Measurements from ENCODE around the gene BMP6.

BMP6 gene

GRCh38 chr6:7762760-7763159 lies 36.9 kb downstream of the BMP6 start:
- H2BK120ac ChIP-seq (ENCODE audit: low read depth, low read length) = no peak overlapping the region
- no peak overlapping the region for H3K9ac ChIP-seq (ENCODE audit: low read length)
- no peak for DNase-seq
- H3K4me2 ChIP-seq (ENCODE audit: low read length, poor library complexity, severe bottlenecking) = no peak overlapping the region
- no peak overlapping the region for H2BK5ac ChIP-seq (ENCODE audit: low read depth, low read length, poor library complexity, severe bottlenecking)
- no peak overlapping the region for H4K91ac ChIP-seq (ENCODE audit: low read length)
- no peaks in the 10 kb centered on the region for H3K36me3 ChIP-seq (ENCODE audit: control insufficient read depth in 1 of 2, insufficient read depth in 2 of 2, low read depth in 1 of 2, low read length in 2 of 2)
- 96% methylated on average over 8 of the region's 12 CpGs for WGBS
- no peak overlapping the region for H2AFZ ChIP-seq (ENCODE audit: low read depth, low read length)
- no peak overlapping the region for H3K27ac ChIP-seq (ENCODE audit: low read length, poor library complexity, severe bottlenecking)
- H2AK5ac ChIP-seq (ENCODE audit: low read length, severe bottlenecking) = no peak overlapping the region
- H3K4me1 ChIP-seq (ENCODE audit: control insufficient read depth, insufficient read depth, low read depth, low read length) = peaks cover 3% of the 10 kb centered on the region
- H3K4ac ChIP-seq (ENCODE audit: low read depth in 1 of 2, low read length in 2 of 2) = no peak overlapping the region
- H2BK12ac ChIP-seq (ENCODE audit: low read length in 2 of 2) = no peak overlapping the region
- H3K79me1 ChIP-seq (replicated peaks; ENCODE audit: low read length, poor library complexity, severe bottlenecking) = no peaks in the 10 kb centered on the region
- H2BK15ac ChIP-seq (ENCODE audit: low read depth, poor library complexity, severe bottlenecking) = no peak overlapping the region
- no peak overlapping the region for H4K8ac ChIP-seq (ENCODE audit: low read length)
- no peak overlapping the region for H3K18ac ChIP-seq (ENCODE audit: low read depth in 1 of 2, low read length in 2 of 2)
- H3K4me3 ChIP-seq (ENCODE audit: insufficient read depth in 1 of 2, low read depth in 1 of 2, low read length in 2 of 2) = no peak overlapping the region
- H3K27me3 ChIP-seq (ENCODE audit: control insufficient read depth in 1 of 2, insufficient read depth in 1 of 2, low read length in 2 of 2) = peaks cover 0 to 17% of the 10 kb centered on the region in 2 experiments
- no peak overlapping the region for H3K14ac ChIP-seq (ENCODE audit: low read length in 2 of 2)
- H3K9me3 ChIP-seq (ENCODE audit: control insufficient read depth, low read length) = no peaks in the 10 kb centered on the region
- H3K23ac ChIP-seq (ENCODE audit: low read length in 2 of 2) = no peak overlapping the region

DNA sequence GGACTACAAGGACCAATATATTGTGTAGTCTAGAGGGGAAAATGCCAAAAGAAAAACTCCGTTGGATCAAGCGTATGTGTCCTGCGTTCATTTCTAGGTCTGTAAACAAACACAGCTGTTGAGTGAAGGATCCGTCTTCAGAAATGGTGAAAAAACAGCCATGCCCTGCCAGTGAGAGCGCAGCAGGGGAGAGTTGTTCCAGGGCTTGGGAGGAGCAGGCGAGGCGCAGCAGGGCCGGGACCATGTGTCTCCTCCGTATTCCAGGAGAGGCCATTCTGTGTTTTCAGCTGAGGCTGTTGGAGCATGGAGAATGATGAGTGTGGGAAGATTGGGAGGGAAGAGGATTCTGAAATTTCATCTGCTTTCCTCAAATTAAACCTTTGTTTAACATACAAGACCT lies 38.0 kb downstream of the BMP6 start:
- no peak overlapping the region for H2BK120ac ChIP-seq (ENCODE audit: low read depth, low read length)
- H3K36me3 ChIP-seq (ENCODE audit: control insufficient read depth in 1 of 2, insufficient read depth in 2 of 2, low read depth in 1 of 2, low read length in 2 of 2) = no peaks in the 10 kb centered on the region
- no peak overlapping the region for H2BK12ac ChIP-seq (ENCODE audit: low read length in 2 of 2)
- H3K9ac ChIP-seq (ENCODE audit: low read length) = no peak overlapping the region
- no peak overlapping the region for H2AFZ ChIP-seq (ENCODE audit: low read depth, low read length)
- no peak overlapping the region for H3K27ac ChIP-seq (ENCODE audit: low read length, poor library complexity, severe bottlenecking)
- H4K91ac ChIP-seq (ENCODE audit: low read length) = peak overlapping the region; percentile 7
- no peak overlapping the region for H3K18ac ChIP-seq (ENCODE audit: low read depth in 1 of 2, low read length in 2 of 2)
- no peak overlapping the region for H4K8ac ChIP-seq (ENCODE audit: low read length)
- no peak overlapping the region for H3K23ac ChIP-seq (ENCODE audit: low read length in 2 of 2)
- no peaks in the 10 kb centered on the region for H3K79me1 ChIP-seq (replicated peaks; ENCODE audit: low read length, poor library complexity, severe bottlenecking)
- no peak overlapping the region for H2BK15ac ChIP-seq (ENCODE audit: low read depth, poor library complexity, severe bottlenecking)
- 81% methylated on average over 8 of the region's 9 CpGs for WGBS
- H3K27me3 ChIP-seq (ENCODE audit: control insufficient read depth in 1 of 2, insufficient read depth in 1 of 2, low read length in 2 of 2) = peaks cover 0 to 17% of the 10 kb centered on the region in 2 experiments
- no peaks in the 10 kb centered on the region for H3K9me3 ChIP-seq (ENCODE audit: control insufficient read depth, low read length)
- H3K4me2 ChIP-seq (ENCODE audit: low read length, poor library complexity, severe bottlenecking) = no peak overlapping the region
- no peak overlapping the region for H2BK5ac ChIP-seq (ENCODE audit: low read depth, low read length, poor library complexity, severe bottlenecking)
- no peak overlapping the region for H3K4ac ChIP-seq (ENCODE audit: low read depth in 1 of 2, low read length in 2 of 2)
- H2AK5ac ChIP-seq (ENCODE audit: low read length, severe bottlenecking) = no peak overlapping the region
- DNase-seq = no peak
- H3K4me3 ChIP-seq (ENCODE audit: insufficient read depth in 1 of 2, low read depth in 1 of 2, low read length in 2 of 2) = no peak overlapping the region
- H3K4me1 ChIP-seq (ENCODE audit: control insufficient read depth, insufficient read depth, low read depth, low read length) = no peaks in the 10 kb centered on the region
- H3K14ac ChIP-seq (ENCODE audit: low read length in 2 of 2) = no peak overlapping the region

GRCh38 chr6:7765575-7766325 lies 39.9 kb downstream of the BMP6 start:
- WGBS = 92% methylated on average over 10 of the region's 10 CpGs
- Histone ChIP-seq H3K27ac (ENCODE audit: low read length, poor library complexity, severe bottlenecking) (no peak overlapping the region), H3K36me3 (ENCODE audit: control insufficient read depth in 1 of 2, insufficient read depth in 2 of 2, low read depth in 1 of 2, low read length in 2 of 2) (no peaks in the 10 kb centered on the region), H3K9ac (ENCODE audit: low read length) (no peak overlapping the region), H2AFZ (ENCODE audit: low read depth, low read length) (no peak overlapping the region), H2BK120ac (ENCODE audit: low read depth, low read length) (no peak overlapping the region), H2BK12ac (ENCODE audit: low read length in 2 of 2) (no peak overlapping the region), H3K4ac (ENCODE audit: low read depth in 1 of 2, low read length in 2 of 2) (no peak overlapping the region), H3K9me3 (ENCODE audit: control insufficient read depth, low read length) (no peaks in the 10 kb centered on the region), H3K4me2 (ENCODE audit: low read length, poor library complexity, severe bottlenecking) (no peak overlapping the region), H3K18ac (ENCODE audit: low read depth in 1 of 2, low read length in 2 of 2) (no peak overlapping the region), H4K91ac (ENCODE audit: low read length) (no peak overlapping the region), H3K4me1 (ENCODE audit: control insufficient read depth, insufficient read depth, low read depth, low read length) (no peaks in the 10 kb centered on the region), H2AK5ac (ENCODE audit: low read length, severe bottlenecking) (no peak overlapping the region), H3K79me1 (replicated peaks; ENCODE audit: low read length, poor library complexity, severe bottlenecking) (no peaks in the 10 kb centered on the region), H3K14ac (ENCODE audit: low read length in 2 of 2) (no peak overlapping the region), H4K8ac (ENCODE audit: low read length) (no peak overlapping the region), H2BK5ac (ENCODE audit: low read depth, low read length, poor library complexity, severe bottlenecking) (no peak overlapping the region), H3K27me3 (ENCODE audit: control insufficient read depth in 1 of 2, insufficient read depth in 1 of 2, low read length in 2 of 2) (peaks cover 0 to 17% of the 10 kb centered on the region in 2 experiments), H3K23ac (ENCODE audit: low read length in 2 of 2) (no peak overlapping the region), H2BK15ac (ENCODE audit: low read depth, poor library complexity, severe bottlenecking) (no peak overlapping the region), H3K4me3 (ENCODE audit: insufficient read depth in 1 of 2, low read depth in 1 of 2, low read length in 2 of 2) (no peak overlapping the region)
- no peak for DNase-seq

DNA sequence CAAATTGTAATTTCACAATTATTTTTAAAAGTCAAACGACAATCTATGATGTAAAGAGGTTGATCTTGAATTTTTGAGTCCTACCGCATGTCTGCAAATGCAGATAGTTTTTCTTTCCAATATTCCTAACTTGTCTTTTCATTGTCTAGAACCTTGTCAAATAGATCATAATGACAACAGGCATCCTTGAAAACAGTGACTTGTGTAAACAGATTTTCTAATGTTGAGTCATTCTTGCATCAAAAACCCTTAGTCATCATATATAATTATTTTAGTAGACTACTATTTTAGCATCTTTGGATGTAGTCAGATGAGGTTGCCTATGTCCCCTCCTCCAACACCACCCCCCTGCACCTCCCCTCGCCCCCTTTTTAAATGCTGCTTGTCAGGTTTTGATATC lies 43.8 kb downstream of the BMP6 start:
- no peaks in the 10 kb centered on the region for H3K79me1 ChIP-seq (replicated peaks; ENCODE audit: low read length, poor library complexity, severe bottlenecking)
- H3K18ac ChIP-seq (ENCODE audit: low read depth in 1 of 2, low read length in 2 of 2) = no peak overlapping the region
- H2AK5ac ChIP-seq (ENCODE audit: low read length, severe bottlenecking) = no peak overlapping the region
- no peak overlapping the region for H2AFZ ChIP-seq (ENCODE audit: low read depth, low read length)
- no peak overlapping the region for H2BK5ac ChIP-seq (ENCODE audit: low read depth, low read length, poor library complexity, severe bottlenecking)
- no peak overlapping the region for H3K27ac ChIP-seq (ENCODE audit: low read length, poor library complexity, severe bottlenecking)
- 29% methylated on average over 1 of the region's 3 CpGs for WGBS
- H3K27me3 ChIP-seq (ENCODE audit: control insufficient read depth in 1 of 2, insufficient read depth in 1 of 2, low read length in 2 of 2) = peaks cover 0 to 19% of the 10 kb centered on the region in 2 experiments
- no peak overlapping the region for H2BK120ac ChIP-seq (ENCODE audit: low read depth, low read length)
- H2BK15ac ChIP-seq (ENCODE audit: low read depth, poor library complexity, severe bottlenecking) = no peak overlapping the region
- H3K4me3 ChIP-seq (ENCODE audit: insufficient read depth in 1 of 2, low read depth in 1 of 2, low read length in 2 of 2) = no peak overlapping the region
- H4K91ac ChIP-seq (ENCODE audit: low read length) = no peak overlapping the region
- H3K4me1 ChIP-seq (ENCODE audit: control insufficient read depth, insufficient read depth, low read depth, low read length) = no peaks in the 10 kb centered on the region
- no peak overlapping the region for H3K23ac ChIP-seq (ENCODE audit: low read length in 2 of 2)
- H4K8ac ChIP-seq (ENCODE audit: low read length) = no peak overlapping the region
- no peak overlapping the region for H2BK12ac ChIP-seq (ENCODE audit: low read length in 2 of 2)
- H3K9me3 ChIP-seq (ENCODE audit: control insufficient read depth, low read length) = no peaks in the 10 kb centered on the region
- H3K36me3 ChIP-seq (ENCODE audit: control insufficient read depth in 1 of 2, insufficient read depth in 2 of 2, low read depth in 1 of 2, low read length in 2 of 2) = no peaks in the 10 kb centered on the region
- H3K4me2 ChIP-seq (ENCODE audit: low read length, poor library complexity, severe bottlenecking) = no peak overlapping the region
- no peak overlapping the region for H3K4ac ChIP-seq (ENCODE audit: low read depth in 1 of 2, low read length in 2 of 2)
- H3K14ac ChIP-seq (ENCODE audit: low read length in 2 of 2) = no peak overlapping the region
- H3K9ac ChIP-seq (ENCODE audit: low read length) = no peak overlapping the region
- DNase-seq = peak; percentile 41
